ENCODE data around the gene GAGE10.

GAGE10 gene

GRCh38 chrX:49277535-49277830, 26.0 kb upstream of the GAGE10 start:
- TF ChIP-seq, protein P1, sequence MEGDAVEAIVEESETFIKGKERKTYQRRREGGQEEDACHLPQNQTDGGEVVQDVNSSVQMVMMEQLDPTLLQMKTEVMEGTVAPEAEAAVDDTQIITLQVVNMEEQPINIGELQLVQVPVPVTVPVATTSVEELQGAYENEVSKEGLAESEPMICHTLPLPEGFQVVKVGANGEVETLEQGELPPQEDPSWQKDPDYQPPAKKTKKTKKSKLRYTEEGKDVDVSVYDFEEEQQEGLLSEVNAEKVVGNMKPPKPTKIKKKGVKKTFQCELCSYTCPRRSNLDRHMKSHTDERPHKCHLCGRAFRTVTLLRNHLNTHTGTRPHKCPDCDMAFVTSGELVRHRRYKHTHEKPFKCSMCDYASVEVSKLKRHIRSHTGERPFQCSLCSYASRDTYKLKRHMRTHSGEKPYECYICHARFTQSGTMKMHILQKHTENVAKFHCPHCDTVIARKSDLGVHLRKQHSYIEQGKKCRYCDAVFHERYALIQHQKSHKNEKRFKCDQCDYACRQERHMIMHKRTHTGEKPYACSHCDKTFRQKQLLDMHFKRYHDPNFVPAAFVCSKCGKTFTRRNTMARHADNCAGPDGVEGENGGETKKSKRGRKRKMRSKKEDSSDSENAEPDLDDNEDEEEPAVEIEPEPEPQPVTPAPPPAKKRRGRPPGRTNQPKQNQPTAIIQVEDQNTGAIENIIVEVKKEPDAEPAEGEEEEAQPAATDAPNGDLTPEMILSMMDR (IDR thresholded peaks at IDR 0.05): no peak

- TF ChIP-seq, protein P1 (IDR thresholded peaks at IDR 0.05): no peak
Observed at GRCh38 chrX:49278081-49278480, 25.4 kb upstream of the GAGE10 start.

GRCh38 chrX:49282647-49283011, 20.8 kb upstream of the GAGE10 start:
- TF ChIP-seq, protein P1 (IDR thresholded peaks at IDR 0.05): no peak

GRCh38 chrX:49284212-49284611, 19.2 kb upstream of the GAGE10 start:
- TF ChIP-seq, protein P1 (IDR thresholded peaks at IDR 0.05): no peak

- TF ChIP-seq, protein P1 (IDR thresholded peaks at IDR 0.05): no peak
Observed at GRCh38 chrX:49286136-49286535, 17.3 kb upstream of the GAGE10 start.

DNA sequence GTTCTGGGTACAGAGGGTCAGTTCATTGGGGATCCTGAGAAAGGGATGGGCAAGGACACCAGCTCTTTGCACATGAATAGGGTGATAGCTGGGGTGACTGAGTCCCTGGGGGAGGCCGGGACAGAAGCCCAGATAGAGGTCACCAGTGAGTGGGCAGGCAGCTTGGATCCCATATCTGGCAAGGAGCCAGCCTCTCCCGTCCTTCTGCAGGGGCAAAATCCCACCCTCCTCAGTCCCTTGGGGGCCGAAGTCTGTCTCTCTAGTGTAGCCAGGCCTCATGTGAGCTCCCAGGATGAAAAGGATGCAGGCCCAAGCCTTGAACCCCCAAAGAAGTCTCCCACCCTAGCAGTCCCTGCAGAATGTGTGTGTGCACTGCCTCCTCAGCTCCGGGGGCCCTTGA, 16.9 kb upstream of the GAGE10 start:
- TF ChIP-seq, protein P1 (IDR thresholded peaks at IDR 0.05): no peak

DNA sequence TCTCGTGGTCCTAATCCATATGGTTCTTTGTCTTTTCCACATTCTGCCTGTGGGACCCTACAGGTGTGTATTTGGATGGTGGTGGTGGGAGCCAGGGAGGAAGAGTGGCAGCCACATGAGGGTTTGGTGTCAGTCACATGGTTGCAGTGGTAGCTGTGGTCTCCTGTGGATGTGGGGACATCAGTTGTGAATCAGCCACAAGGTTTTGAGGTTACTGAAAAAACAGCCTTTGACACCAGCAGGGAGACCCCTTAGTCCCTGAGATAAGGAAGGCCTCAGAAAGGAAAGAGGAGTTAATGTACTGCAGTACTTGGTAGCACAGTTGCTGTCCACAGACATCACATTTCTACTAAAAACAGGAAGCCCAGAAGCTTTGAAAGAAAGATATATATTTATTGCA, 15.8 kb upstream of the GAGE10 start:
- TF ChIP-seq, protein P1 (IDR thresholded peaks at IDR 0.05): no peak

- TF ChIP-seq, protein P1 (IDR thresholded peaks at IDR 0.05): no peak
Observed at GRCh38 chrX:49290215-49290614, 13.2 kb upstream of the GAGE10 start.
